GM19468 (cell line): Measurements from ENCODE around the gene TAOK2.

Source experiments
- ATAC-seq: cut with Tn5 transposase; IDR thresholded peaks from one replicate; pipeline ENCODE4 v1.9.1; 2021; ENCODE audit warnings: mild to moderate bottlenecking, moderate library complexity, moderate number of reproducible peaks; ENCODE audit not compliant: unreplicated experiment; ENCODE audit errors: extremely low read depth

Gene TAOK2

DNA sequence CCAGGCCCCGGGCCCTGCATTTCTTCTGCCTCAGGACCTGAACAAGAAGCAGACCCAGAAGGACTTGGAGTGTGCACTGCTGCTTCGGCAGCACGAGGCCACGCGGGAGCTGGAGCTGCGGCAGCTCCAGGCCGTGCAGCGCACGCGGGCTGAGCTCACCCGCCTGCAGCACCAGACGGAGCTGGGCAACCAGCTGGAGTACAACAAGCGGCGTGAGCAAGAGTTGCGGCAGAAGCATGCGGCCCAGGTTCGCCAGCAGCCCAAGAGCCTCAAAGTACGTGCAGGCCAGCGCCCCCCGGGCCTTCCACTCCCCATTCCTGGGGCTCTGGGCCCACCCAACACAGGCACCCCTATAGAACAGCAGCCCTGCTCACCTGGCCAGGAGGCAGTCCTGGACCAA is 12.6 kb downstream of the TAOK2 start:
- ATAC-seq: no peak

DNA sequence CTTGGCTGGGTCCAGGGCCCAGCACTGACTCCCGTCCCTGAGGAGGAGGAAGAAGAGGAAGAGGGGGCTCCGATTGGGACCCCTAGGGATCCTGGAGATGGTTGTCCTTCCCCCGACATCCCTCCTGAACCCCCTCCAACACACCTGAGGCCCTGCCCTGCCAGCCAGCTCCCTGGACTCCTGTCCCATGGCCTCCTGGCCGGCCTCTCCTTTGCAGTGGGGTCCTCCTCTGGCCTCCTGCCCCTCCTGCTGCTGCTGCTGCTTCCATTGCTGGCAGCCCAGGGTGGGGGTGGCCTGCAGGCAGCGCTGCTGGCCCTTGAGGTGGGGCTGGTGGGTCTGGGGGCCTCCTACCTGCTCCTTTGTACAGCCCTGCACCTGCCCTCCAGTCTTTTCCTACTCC is 13.3 kb downstream of the TAOK2 start:
- ATAC-seq: no peak

DNA sequence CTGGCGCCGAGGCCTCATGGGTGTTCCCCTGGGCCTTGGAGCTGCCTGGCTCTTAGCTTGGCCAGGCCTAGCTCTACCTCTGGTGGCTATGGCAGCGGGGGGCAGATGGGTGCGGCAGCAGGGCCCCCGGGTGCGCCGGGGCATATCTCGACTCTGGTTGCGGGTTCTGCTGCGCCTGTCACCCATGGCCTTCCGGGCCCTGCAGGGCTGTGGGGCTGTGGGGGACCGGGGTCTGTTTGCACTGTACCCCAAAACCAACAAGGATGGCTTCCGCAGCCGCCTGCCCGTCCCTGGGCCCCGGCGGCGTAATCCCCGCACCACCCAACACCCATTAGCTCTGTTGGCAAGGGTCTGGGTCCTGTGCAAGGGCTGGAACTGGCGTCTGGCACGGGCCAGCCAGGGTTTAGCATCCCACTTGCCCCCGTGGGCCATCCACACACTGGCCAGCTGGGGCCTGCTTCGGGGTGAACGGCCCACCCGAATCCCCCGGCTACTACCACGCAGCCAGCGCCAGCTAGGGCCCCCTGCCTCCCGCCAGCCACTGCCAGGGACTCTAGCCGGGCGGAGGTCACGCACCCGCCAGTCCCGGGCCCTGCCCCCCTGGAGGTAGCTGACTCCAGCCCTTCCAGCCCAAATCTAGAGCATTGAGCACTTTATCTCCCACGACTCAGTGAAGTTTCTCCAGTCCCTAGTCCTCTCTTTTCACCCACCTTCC is 13.9 kb downstream of the TAOK2 start:
- no peak for ATAC-seq

DNA sequence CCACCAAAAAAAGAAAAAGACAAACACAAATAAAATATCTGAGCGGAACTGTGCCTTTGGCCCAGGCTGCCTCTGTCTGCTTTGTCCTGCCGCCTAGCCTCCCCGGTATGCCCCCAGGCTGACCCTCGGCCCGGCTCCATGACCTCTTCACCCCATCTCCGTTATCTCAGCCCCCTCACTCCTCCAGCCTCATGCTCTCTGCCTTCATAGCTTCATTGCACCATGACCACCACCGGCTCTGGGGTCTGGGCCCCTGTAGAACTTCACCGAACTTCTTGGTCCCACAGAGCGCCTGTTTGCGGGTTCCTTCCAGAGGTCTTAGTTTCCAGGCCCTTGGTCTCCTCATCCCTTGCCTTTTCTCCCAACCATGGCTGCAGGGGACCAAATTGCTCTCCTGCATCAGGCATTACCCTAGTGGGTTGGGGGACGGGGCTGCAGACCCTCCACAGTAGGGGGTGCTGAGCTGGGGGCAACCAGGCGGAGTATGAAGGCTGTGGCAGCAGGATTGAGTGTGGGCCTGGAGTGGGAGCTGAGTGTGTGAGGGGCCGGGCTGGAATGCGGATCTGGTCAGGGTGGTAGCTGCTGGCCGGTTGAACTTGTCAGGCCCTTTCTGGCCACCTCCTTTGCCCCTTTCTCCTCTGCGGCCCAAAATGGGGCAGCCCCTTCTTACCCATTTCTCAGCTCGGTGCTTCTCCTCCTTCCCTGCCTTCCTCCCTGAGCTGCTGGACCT is 14.8 kb downstream of the TAOK2 start:
- no peak for ATAC-seq

DNA sequence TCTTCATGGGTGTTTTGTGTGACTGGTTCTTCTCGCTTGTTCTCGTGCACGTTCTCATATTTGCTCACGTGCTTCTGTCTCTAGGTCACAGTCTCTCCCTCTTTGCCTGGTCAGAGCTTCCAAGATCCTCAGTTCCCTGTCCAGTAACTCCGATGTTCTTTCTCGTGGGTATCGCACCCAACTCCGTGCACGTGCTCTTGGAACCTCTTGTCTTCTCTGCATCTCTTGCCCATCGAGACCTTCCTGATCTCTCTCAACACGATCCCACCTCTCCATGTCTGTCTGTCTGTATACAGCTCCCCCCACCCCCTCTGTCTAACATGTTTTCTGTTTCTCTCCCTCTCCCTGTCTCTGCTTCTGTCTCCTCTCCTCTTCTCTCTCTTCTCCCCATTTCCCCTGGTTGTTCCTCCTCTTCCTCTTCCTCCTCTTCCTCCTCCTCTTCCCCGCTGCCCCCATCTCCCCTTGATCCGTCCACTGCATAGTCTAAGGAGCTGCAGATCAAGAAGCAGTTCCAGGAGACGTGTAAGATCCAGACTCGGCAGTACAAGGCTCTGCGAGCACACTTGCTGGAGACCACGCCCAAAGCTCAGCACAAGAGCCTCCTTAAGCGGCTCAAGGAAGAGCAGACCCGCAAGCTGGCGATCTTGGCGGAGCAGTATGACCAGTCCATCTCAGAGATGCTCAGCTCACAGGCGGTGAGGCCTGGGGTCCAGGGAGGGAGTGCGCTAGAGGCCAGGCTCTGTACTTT is 15.6 kb downstream of the TAOK2 start:
- no peak for ATAC-seq

DNA sequence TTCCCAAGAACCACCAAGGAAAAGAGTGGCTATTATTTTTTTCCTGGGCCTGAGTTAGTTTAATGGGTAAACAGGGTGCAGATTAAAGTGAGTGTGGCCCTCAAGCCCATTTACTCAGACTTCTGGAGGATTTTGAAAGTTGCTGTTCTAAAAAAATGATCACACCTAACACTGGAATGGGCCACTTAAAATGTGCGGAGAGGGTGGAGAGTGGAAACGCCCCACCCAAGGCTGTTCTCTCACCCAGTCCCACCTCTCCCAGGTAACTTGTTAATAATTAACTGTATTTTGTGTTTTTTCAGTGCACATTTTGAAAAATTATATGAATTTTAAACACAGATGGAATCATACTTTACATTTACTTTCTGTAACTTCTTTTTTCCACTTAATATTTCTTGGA is 16.4 kb downstream of the TAOK2 start:
- no peak for ATAC-seq

DNA sequence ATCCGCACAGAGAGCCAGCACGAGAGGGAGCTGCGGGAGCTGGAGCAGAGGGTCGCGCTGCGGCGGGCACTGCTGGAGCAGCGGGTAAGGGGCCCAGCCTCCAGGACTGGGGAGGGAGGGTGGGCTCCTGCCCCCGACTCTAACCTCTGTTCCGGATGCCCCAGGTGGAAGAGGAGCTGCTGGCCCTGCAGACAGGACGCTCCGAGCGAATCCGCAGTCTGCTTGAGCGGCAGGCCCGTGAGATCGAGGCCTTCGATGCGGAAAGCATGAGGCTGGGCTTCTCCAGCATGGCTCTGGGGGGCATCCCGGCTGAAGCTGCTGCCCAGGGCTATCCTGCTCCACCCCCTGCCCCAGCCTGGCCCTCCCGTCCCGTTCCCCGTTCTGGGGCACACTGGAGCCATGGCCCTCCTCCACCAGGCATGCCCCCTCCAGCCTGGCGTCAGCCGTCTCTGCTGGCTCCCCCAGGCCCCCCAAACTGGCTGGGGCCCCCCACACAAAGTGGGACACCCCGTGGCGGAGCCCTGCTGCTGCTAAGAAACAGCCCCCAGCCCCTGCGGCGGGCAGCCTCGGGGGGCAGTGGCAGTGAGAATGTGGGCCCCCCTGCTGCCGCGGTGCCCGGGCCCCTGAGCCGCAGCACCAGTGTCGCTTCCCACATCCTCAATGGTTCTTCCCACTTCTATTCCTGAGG is 17.4 kb downstream of the TAOK2 start:
- no peak for ATAC-seq

DNA sequence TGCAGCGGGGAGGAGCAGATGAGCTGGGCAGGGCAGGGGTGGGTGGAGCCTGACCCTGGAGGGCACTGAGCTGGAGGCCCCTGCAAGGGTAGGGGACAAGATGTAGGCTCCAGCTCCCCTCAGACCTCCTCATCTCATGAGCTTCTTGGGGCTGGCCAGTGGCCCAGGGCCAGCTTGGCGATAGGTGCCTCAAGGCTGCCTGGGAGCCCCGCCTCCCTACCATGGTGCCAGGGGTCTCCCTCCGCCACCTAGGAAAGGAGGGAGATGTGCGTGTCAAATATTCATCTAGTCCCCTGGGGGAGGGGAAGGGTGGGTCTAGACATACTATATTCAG is 17.9 kb downstream of the TAOK2 start:
- ATAC-seq: no peak

DNA sequence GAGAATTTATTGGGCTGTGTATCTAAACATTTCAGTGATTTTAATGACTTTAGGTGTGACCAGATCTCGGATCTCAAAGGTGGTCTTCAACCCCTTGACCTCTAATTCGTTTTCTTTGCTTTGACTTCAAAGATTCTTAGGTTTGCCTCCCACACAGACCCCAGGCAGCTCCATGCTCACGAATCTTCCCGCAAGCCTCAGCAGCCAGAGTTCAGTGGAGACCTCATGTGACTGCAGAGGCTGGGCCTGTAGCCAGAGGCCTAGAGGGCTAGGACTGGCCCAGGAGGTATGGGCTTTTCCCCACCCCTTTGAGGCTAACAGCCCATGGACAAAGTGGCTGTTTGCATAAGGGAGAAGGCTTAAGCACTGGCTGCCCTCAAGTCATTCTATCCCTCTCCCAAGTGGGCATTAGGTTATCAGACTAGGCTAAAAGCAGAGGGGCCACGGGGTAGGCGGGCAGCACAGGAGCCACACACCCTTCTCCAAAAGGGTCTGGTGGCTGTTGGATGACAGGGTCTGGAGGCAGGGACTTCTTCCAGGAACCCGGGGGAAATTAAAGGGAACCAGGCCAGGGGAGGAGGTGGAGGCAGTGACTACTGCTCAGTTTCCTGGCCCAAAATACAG is 18.8 kb downstream of the TAOK2 start:
- ATAC-seq: no peak

DNA sequence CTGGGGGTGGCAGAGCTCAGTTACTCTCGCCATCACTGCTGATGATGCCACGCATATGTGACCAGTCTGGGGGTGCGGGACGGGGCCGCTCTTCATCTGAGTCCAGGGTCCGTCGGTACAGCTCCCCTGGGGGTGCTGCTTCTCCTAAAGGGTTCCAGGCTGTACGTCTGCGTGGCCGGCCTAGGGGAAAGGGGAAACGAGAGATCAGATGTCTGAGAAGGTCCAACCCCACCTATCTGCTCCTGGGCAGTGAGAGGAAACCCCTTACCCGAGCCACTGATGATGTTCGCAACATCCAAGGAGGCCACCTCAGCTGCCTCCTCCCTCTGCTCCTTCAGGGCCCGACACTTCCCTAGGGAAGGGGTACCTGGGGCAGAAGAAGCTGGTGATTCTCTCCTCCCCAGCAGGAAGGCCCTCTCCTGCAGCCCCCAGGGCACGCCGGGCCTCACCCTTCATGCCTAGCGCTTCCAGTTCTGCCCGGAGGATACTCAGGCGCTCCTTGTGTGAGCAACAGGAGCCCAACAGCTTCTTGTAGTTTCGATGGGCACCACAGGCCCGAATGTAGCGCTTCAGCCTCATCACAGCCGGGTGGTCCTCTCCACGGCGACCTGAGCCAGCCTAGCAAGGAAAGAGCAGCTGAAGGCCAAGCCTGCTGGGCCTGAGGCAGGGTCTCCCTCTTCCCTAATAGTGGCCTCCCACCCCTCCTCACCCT is 19.7 kb downstream of the TAOK2 start:
- ATAC-seq: no peak

DNA sequence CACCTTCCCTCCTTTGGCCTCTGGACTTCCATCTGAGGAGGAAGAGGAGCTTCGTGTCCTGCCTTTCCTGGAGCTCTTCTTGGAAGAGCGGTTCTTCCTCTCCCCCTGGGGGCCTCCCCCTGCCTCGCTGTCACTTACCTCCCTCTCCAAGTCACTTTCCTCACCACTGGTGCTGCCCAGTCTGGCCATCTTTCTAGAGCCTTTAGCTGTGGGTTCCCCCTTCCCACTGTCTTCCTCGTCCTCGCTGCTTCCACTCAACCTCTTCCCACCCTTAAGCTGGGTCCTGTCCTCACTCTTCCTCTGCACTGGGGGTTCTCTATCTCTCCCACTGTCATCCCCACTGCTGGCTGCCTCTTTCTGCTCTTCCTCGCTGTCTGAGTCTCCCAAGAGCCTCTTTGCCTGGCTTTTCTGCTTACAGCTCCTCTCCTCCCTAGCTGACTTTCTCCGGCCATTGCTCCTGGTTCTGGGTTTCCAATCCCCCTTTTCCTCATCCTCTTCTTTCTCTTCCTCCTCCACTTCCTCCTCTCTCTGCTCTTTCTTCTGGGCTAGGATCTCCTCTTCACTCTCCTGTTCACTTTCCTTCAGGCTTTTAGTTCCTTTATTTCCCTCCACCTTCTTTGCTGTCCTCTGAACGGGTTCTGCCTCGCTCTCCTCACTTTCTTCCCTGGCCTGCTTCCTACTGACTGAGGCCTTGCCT is 20.4 kb downstream of the TAOK2 start:
- ATAC-seq: no peak

DNA sequence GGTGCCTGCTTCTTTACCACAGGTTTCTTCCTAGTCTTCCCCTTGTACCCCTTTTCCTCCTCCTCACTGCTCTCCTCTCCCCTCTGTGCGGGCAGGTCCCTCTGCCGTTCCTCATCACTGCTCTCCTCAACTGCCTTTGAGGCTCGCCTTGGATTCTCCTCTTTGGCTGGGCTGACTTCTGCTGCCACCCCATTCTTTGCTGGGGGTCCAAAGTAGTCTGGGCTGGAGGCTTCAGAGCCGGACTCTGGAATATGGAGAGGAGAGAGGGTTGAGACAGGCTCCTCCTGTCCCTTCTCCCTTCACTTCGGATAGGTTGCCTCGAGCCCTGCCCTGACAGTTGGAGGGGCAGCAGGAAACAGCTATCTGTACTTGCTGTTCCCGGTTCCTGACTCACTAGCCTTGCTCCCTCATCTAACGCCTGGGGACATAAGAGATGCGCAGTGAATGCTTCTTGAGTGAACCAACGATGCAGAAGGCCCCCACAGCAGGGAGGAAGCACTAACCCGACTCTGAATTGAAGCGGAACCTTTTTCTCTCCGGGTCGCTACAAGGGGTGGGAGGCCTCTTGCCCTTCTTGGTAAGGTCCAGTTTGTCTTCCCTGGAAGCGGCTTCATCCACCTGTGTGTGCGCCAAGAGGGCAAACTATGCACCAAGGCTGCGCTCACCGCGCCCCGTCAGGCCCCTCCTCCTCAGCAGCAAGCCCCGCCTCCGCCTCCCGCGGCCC is 21.1 kb downstream of the TAOK2 start:
- ATAC-seq: no peak

DNA sequence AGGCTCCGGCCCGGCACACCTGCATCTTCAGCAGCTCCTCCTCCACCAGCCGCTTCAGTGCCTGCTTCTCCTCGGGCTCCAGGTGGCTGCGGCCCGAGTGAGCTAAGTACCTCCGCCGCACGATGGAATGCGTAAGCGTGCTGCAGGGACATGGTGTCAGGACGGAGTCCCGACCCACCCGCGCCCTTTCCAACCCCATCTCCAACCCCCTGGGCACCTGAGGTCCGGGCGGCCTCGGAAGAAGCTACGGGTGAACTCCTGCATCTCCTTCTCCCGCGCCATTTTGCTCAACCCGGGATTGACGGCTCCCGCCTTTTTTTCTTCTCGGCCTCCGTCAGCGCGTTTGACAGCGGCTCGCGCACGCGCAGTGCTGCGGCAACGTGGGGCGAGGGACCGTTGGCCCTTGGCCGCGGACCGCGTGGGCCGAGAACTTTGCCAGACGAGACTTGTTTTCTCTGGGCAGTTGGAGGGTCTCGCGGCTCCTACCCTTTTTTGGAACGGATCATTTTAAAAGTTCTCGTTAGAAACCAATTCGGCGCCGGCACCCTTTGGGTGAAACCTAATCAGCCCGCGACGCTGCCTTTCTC is 21.7 kb downstream of the TAOK2 start, which contains the start of gene HIRIP3:
TSS of gene HIRIP3 (minus strand) at position 294 of the 587 bp plus-strand sequence. CDS start at position 282, 12 bp downstream.
- ATAC-seq: peak; percentile 34

DNA sequence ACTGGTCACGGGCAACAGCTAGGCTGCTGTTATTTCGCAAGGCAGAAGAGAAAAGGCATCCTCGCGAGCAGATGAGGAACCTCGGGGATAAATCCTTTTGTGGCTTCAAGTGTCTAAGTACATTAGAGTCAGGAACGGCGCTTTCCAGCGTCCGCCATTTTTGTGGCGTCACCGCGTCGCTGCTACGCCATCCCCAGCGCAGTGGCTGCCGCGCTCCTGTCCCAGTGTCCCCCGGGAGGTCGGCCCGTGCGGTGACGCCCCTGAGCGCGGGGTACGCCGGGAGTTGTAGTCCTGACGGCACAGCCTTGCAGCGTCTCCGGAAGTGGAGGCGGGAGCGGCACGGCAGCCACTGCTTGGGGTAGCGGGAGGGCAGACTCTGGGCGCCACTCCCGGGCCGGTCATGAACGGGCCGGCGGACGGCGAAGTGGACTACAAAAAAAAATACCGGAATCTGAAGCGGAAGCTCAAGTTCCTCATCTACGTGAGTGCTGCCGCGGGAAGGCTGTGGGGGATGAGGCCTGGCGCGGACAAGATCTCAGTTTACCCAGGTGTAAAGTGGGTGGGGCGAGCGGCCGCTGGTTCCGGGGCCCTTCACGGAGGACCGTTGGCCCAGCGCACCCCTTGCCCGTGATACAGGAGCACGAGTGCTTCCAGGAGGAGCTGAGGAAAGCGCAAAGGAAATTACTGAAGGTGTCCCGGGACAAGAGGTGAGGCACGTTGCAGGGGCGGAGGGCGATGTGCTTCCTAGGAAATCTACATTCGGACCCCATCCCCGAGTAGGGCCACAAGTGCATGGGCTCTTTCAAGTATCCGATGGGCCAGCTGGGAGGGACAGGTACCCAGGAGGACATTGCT is 22.5 kb downstream of the TAOK2 start, which contains the start of gene INO80E:
TSS of gene INO80E (plus strand) at position 331 of the 855 bp plus-strand sequence. CDS start at position 401, 70 bp downstream.
- ATAC-seq: peak; percentile 82

DNA sequence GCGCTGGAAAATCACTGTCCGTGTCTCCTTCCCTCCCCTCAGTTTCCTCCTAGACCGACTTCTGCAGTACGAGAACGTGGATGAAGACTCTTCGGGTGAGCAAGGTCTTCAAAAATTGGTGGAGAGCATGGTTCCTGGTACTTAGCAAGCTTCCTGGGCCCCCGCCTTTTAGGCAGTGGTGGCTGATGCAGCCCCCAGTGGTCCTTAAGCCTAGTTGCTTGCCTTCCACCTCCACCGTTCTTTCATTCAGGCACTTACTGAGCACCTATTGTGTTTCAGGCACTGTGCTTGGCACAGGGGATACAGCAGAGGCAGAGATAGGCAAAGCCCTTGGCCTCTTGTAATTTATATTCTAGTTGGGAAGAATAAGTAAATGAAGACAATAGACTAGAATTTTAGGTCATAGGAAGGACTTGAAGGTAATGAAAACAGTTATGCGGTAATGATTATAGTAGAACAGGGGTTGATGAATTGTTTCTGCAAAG is 23.1 kb downstream of the TAOK2 start:
- no peak for ATAC-seq

DNA sequence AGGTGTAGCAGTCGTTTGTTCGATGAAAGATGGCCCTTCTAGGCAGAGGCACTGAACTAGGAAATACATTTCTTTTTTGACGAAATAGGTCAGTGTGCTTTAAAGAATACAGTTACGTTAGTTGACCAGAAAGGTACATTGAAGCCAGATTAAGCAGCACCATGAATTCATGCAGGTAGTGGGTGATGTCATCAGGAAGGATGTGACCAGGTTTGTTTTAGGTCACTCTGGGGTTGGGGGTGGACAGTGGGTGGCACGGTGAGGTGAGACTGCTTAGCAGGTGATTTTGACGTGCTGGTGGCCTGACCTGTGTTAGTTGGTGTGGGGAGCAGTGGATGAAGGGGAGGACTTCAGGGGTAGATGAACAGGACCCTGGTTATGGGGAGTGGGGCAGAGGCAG is 25.9 kb downstream of the TAOK2 start:
- ATAC-seq: no peak
